ENCODE data around the gene NTN5.
A peak's percentile ranks its signal among the peaks of the same experiment; 100 is the strongest.
"Not testable (repeated sequence)": the region's sequence is repeated elsewhere in the genome, so short reads cannot be mapped to it uniquely, and the experiment has no call there.

Gene NTN5

DNA sequence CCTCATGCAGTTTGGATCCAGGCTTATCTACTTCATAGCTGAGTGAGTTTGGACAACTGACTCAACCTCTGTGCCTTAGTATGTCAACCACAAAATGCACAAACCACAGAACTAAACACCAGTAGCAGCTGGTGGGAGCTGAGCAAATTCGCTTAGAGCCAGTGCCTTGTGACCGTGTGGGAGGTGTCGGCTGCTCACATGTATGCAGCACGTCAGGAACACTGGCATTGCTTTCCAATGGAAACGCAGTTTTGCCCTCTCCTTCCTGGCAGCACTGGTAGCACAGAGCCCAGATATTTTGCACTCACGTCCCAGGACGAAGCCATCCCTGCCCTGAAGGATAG, 8.3 kb upstream of the NTN5 start:
- H3K36me3 ChIP-seq (ENCODE audit: control insufficient read depth, insufficient read depth, low read length) = no peaks in the 10 kb centered on the region
- H3K27ac ChIP-seq (ENCODE audit: insufficient read depth, low read length, poor library complexity, severe bottlenecking) = no peak overlapping the region
- no peak for DNase-seq
- H3K27me3 ChIP-seq (replicated peaks; ENCODE audit: control insufficient read depth, insufficient read depth, low read length, poor library complexity, severe bottlenecking) = no peaks in the 10 kb centered on the region
- H3K4me3 ChIP-seq (ENCODE audit: insufficient read depth, low read depth, low read length, poor library complexity, severe bottlenecking) = no peak overlapping the region
- H3K9me3 ChIP-seq (ENCODE audit: control insufficient read depth, low read length) = no peaks in the 10 kb centered on the region
- no peaks in the 10 kb centered on the region for H3K4me1 ChIP-seq (ENCODE audit: control insufficient read depth, insufficient read depth, low read length, poor library complexity, severe bottlenecking)

DNA sequence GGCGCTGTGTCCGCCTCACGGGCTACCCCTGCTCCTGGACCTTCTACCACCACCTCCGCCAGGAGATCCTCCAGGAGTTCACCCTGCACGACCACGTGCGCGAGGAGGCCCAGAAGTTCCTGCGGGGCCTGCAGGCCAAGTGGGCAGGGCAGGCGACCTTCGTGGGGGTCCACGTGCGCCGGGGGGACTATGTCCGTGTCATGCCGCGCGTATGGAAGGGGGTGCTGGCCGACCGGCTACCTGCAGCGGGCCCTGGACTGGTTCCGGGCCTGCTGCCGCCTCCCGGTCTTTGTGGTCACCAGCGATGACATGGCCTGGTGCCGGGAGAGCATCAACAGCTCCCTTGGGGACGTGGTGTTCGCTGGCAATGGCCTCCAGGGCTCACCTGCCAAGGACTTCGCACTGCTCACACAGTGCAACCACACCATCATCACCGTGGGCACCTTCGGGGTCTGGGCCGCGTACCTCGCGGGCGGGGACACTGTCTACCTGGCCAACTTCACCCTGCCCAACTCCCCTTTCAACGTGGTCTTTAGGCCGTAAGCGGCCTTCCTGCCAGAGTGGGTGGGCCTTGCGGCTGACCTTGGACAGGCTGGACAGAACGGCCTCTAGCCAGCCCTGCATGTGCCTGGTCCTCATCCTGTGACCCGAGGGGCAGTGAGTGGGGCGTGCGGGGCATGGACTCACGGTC, 7.8 kb upstream of the NTN5 start:
- Histone ChIP-seq H3K9me3 (ENCODE audit: control insufficient read depth, low read length) (no peaks in the 10 kb centered on the region), H3K4me3 (ENCODE audit: insufficient read depth, low read depth, low read length, poor library complexity, severe bottlenecking) (no peak overlapping the region), H3K4me1 (ENCODE audit: control insufficient read depth, insufficient read depth, low read length, poor library complexity, severe bottlenecking) (no peaks in the 10 kb centered on the region), H3K27ac (ENCODE audit: insufficient read depth, low read length, poor library complexity, severe bottlenecking) (no peak overlapping the region), H3K27me3 (replicated peaks; ENCODE audit: control insufficient read depth, insufficient read depth, low read length, poor library complexity, severe bottlenecking) (no peaks in the 10 kb centered on the region), H3K36me3 (ENCODE audit: control insufficient read depth, insufficient read depth, low read length) (no peaks in the 10 kb centered on the region)
- no peak for DNase-seq

GRCh38 chr19:48680006-48680405, 7.2 kb upstream of the NTN5 start:
- H3K27me3 ChIP-seq (replicated peaks; ENCODE audit: control insufficient read depth, insufficient read depth, low read length, poor library complexity, severe bottlenecking); H3K27ac ChIP-seq (ENCODE audit: insufficient read depth, low read length, poor library complexity, severe bottlenecking); H3K4me3 ChIP-seq (ENCODE audit: insufficient read depth, low read depth, low read length, poor library complexity, severe bottlenecking); DNase-seq; H3K9me3 ChIP-seq (ENCODE audit: control insufficient read depth, low read length); H3K36me3 ChIP-seq (ENCODE audit: control insufficient read depth, insufficient read depth, low read length); H3K4me1 ChIP-seq (ENCODE audit: control insufficient read depth, insufficient read depth, low read length, poor library complexity, severe bottlenecking): not testable (repeated sequence)

GRCh38 chr19:48678201-48678600, 5.4 kb upstream of the NTN5 start:
- no peak for DNase-seq
- Histone ChIP-seq H3K4me3 (ENCODE audit: insufficient read depth, low read depth, low read length, poor library complexity, severe bottlenecking) (no peak overlapping the region), H3K27me3 (replicated peaks; ENCODE audit: control insufficient read depth, insufficient read depth, low read length, poor library complexity, severe bottlenecking) (no peaks in the 10 kb centered on the region), H3K27ac (ENCODE audit: insufficient read depth, low read length, poor library complexity, severe bottlenecking) (no peak overlapping the region), H3K4me1 (ENCODE audit: control insufficient read depth, insufficient read depth, low read length, poor library complexity, severe bottlenecking) (no peaks in the 10 kb centered on the region), H3K36me3 (ENCODE audit: control insufficient read depth, insufficient read depth, low read length) (no peaks in the 10 kb centered on the region), H3K9me3 (ENCODE audit: control insufficient read depth, low read length) (no peaks in the 10 kb centered on the region)

GRCh38 chr19:48676887-48677286, 4.1 kb upstream of the NTN5 start:
- H3K4me3 ChIP-seq (ENCODE audit: insufficient read depth, low read depth, low read length, poor library complexity, severe bottlenecking) = no peak overlapping the region
- no peak overlapping the region for H3K27ac ChIP-seq (ENCODE audit: insufficient read depth, low read length, poor library complexity, severe bottlenecking)
- no peak for DNase-seq
- H3K27me3 ChIP-seq (replicated peaks; ENCODE audit: control insufficient read depth, insufficient read depth, low read length, poor library complexity, severe bottlenecking) = no peaks in the 10 kb centered on the region
- no peaks in the 10 kb centered on the region for H3K4me1 ChIP-seq (ENCODE audit: control insufficient read depth, insufficient read depth, low read length, poor library complexity, severe bottlenecking)
- no peaks in the 10 kb centered on the region for H3K9me3 ChIP-seq (ENCODE audit: control insufficient read depth, low read length)
- H3K36me3 ChIP-seq (ENCODE audit: control insufficient read depth, insufficient read depth, low read length) = no peaks in the 10 kb centered on the region

- Histone ChIP-seq H3K4me3 (ENCODE audit: insufficient read depth, low read depth, low read length, poor library complexity, severe bottlenecking) (no peak overlapping the region), H3K4me1 (ENCODE audit: control insufficient read depth, insufficient read depth, low read length, poor library complexity, severe bottlenecking) (no peaks in the 10 kb centered on the region), H3K27ac (ENCODE audit: insufficient read depth, low read length, poor library complexity, severe bottlenecking) (no peak overlapping the region), H3K27me3 (replicated peaks; ENCODE audit: control insufficient read depth, insufficient read depth, low read length, poor library complexity, severe bottlenecking) (no peaks in the 10 kb centered on the region), H3K36me3 (ENCODE audit: control insufficient read depth, insufficient read depth, low read length) (no peaks in the 10 kb centered on the region), H3K9me3 (ENCODE audit: control insufficient read depth, low read length) (no peaks in the 10 kb centered on the region)
- no peak for DNase-seq
These were observed 3.7 kb upstream of the NTN5 start for GRCh38 chr19:48676487-48676886.

DNA sequence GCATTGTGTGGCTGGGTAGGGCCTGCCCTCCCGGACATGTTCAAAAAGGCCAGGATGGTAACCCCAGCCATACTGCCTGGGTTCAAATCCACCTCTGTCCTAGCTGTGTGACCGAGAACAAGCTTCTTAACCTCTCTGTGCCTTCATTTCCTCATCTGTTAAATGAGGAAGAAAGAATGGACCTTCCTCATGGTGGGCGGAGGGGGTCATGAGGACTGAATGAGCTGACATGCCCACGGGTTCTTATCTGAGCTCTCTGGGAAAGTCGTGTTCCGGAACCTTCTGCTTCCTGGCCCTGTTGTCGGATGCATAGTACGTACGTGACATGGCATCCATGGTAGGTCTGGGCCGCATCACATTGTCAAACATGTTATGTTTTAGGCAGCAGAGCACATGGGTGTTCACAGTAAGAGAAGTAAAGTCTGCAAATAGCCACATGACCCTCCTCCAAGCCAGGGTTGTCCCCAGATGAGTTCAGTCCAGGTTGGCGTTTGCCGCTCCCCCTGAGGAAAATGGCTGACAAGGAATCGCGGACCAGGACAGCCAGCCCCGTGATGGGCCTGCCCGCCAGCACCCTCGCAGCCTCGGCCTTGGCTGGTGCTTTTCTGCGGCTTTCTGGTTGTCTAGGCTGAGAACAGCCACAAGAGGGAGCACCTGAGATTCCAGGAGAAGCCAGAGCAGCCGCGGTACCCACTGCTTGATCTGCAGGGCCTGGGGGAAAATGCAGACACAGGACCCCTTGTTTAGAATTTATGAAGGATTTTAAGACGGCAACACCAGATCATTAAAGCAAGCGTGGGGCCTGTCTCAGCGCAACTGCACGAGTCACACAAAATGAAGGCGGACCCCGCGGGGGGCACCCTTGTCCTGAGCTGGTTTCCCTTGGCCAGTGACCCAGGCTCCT, 2.4 kb upstream of the NTN5 start:
- Histone ChIP-seq H3K4me3 (ENCODE audit: insufficient read depth, low read depth, low read length, poor library complexity, severe bottlenecking) (no peak overlapping the region), H3K4me1 (ENCODE audit: control insufficient read depth, insufficient read depth, low read length, poor library complexity, severe bottlenecking) (no peaks in the 10 kb centered on the region), H3K36me3 (ENCODE audit: control insufficient read depth, insufficient read depth, low read length) (no peaks in the 10 kb centered on the region), H3K9me3 (ENCODE audit: control insufficient read depth, low read length) (no peaks in the 10 kb centered on the region), H3K27ac (ENCODE audit: insufficient read depth, low read length, poor library complexity, severe bottlenecking) (no peak overlapping the region), H3K27me3 (replicated peaks; ENCODE audit: control insufficient read depth, insufficient read depth, low read length, poor library complexity, severe bottlenecking) (no peaks in the 10 kb centered on the region)
- peak; percentile 46 to 56 (median 47) for DNase-seq

DNA sequence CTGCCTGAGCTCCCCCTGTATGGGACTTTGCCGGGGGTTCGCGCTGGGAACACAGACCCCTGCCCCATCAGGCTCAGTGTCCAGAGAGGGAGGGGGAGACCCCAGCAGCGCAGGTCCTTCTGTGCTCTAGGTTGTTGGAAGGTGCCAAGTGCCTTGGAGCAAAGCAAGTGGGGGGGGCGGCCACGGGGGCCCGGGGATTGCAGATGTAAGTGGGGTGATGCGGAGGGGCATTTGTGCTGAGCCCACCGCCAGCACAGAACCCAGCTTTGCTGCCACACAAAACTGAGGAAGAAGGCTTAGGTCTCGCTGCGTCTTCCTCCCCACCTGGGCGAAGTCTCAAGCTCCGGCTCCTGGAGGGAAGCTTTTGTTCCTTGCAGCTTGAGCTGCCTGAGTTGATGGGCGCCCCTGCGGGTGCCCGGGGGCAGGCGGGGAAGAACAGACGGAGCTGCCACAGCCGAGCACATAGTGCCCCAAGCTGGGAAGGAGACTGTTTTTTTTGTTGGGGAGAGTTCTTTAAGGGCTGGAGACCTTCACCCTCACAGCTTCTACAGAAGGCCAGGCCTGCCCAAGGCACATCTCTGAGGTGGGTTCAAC, 1.5 kb upstream of the NTN5 start:
- DNase-seq = no peak
- Histone ChIP-seq H3K4me3 (ENCODE audit: insufficient read depth, low read depth, low read length, poor library complexity, severe bottlenecking) (no peak overlapping the region), H3K4me1 (ENCODE audit: control insufficient read depth, insufficient read depth, low read length, poor library complexity, severe bottlenecking) (no peaks in the 10 kb centered on the region), H3K27ac (ENCODE audit: insufficient read depth, low read length, poor library complexity, severe bottlenecking) (no peak overlapping the region), H3K36me3 (ENCODE audit: control insufficient read depth, insufficient read depth, low read length) (no peaks in the 10 kb centered on the region), H3K9me3 (ENCODE audit: control insufficient read depth, low read length) (no peaks in the 10 kb centered on the region), H3K27me3 (replicated peaks; ENCODE audit: control insufficient read depth, insufficient read depth, low read length, poor library complexity, severe bottlenecking) (no peaks in the 10 kb centered on the region)

DNA sequence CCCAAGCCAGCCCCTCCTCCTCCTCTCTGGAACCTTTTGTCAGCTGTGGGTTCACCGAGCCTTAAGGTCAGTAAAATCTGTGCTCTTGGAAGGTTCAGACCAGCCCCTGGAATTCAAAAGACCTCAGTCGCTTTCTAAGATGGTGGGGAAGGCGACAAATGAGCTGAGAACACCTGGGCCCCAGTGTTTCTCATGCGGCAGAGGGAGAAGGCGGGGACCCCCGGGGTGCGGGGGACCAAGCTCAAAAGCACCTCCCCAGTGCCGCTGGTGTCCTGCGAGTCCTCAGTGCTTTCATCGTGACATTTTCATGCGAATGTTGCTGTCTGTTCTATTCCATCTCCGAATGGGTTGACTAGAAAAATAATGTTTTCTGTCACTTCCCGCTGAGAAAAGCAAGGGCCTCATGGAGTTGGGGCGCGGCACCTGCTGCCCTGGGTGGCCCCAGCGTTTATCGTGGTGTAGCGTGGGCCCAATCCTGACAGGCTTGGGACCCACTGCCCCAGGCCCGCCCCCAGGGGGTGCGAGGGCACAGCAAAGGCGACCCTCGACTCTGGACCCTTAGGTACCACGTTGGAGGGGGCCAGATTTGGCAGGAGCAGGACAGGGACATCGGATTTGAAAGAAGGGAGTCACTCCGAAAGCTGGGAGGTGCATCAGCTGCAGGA, 751 bp upstream of the NTN5 start:
- no peak overlapping the region for H3K4me3 ChIP-seq (ENCODE audit: insufficient read depth, low read depth, low read length, poor library complexity, severe bottlenecking)
- H3K4me1 ChIP-seq (ENCODE audit: control insufficient read depth, insufficient read depth, low read length, poor library complexity, severe bottlenecking) = no peaks in the 10 kb centered on the region
- no peaks in the 10 kb centered on the region for H3K9me3 ChIP-seq (ENCODE audit: control insufficient read depth, low read length)
- no peak overlapping the region for H3K27ac ChIP-seq (ENCODE audit: insufficient read depth, low read length, poor library complexity, severe bottlenecking)
- DNase-seq = no peak
- no peaks in the 10 kb centered on the region for H3K36me3 ChIP-seq (ENCODE audit: control insufficient read depth, insufficient read depth, low read length)
- no peaks in the 10 kb centered on the region for H3K27me3 ChIP-seq (replicated peaks; ENCODE audit: control insufficient read depth, insufficient read depth, low read length, poor library complexity, severe bottlenecking)

Data from effector memory CD4-positive, alpha-beta T cell (primary cell).